Keratinocyte (primary cell): ENCODE data around the gene PNPLA8. TPM values are rescaled to one million over a fixed set of nuclear protein-coding genes. Genes with fewer than 3 reads are reported as not detected.
"Not testable (repeated sequence)": the region's sequence is repeated elsewhere in the genome, so short reads cannot be mapped to it uniquely, and the experiment has no call there.

ENCODE experiments used
- DNase-seq: peaks from one replicate; pipeline ENCODE4 v3.0.0-alpha.2; 2011; ENCODE audit warnings: low read depth, missing footprints, low spot score
- FAIRE-seq: peaks from 2 replicates; lab custom pipeline; 2011; peaks lifted over from hg19 to GRCh38; lab: Jason Lieb, UNC
- H2AFZ ChIP-seq: 2 replicates; pipeline ENCODE4 v1.6.0; 2012; ENCODE audit warnings: low read length, control low read depth, inconsistent platforms; ENCODE audit not compliant: control insufficient read depth
- H3K27ac ChIP-seq: 2 replicates; pipeline ENCODE4 v1.5.1; 2011; ENCODE audit warnings: low read length; ENCODE audit not compliant: control insufficient read depth, insufficient read depth
- H3K27me3 ChIP-seq: 3 replicates; pipeline ENCODE4 v1.6.0; 2011; ENCODE audit warnings: low read length; ENCODE audit not compliant: control insufficient read depth, insufficient read depth; ENCODE audit errors: extremely low read depth
- H3K36me3 ChIP-seq, 2 experiments: 2 replicates in 1 of 2; 3 replicates in 1 of 2; pipeline ENCODE4 v1.5.1; 2011; ENCODE audit warnings: low read length in 2 of 2, mild to moderate bottlenecking in 1 of 2; ENCODE audit not compliant: control insufficient read depth in 2 of 2, insufficient read depth in 2 of 2; ENCODE audit errors: extremely low read depth in 1 of 2
- H3K4me1 ChIP-seq: 3 replicates; pipeline ENCODE4 v1.5.1; 2011; ENCODE audit warnings: low read length; ENCODE audit not compliant: control insufficient read depth, insufficient read depth; ENCODE audit errors: extremely low read depth
- H3K4me2 ChIP-seq: 3 replicates; pipeline ENCODE4 v1.6.0; 2011; ENCODE audit warnings: low read depth, low read length; ENCODE audit not compliant: control insufficient read depth, insufficient read depth; ENCODE audit errors: extremely low read depth
- H3K4me3 ChIP-seq, 3 experiments: fragments of 200-600 bp in 1 of 3; sonication (generic) in 1 of 3; 2 replicates in 2 of 3; 3 replicates in 1 of 3; pipeline ENCODE4 v1.5.1; 2011 to 2016; ENCODE audit warnings: low read length in 3 of 3, mild to moderate bottlenecking in 3 of 3, control low read depth in 2 of 3, inconsistent platforms in 1 of 3, low read depth in 1 of 3, mixed read lengths in 1 of 3, mixed run types in 1 of 3, moderate library complexity in 1 of 3; ENCODE audit not compliant: control insufficient read depth in 2 of 3, insufficient read depth in 2 of 3; ENCODE audit errors: extremely low read depth in 1 of 3
- H3K79me2 ChIP-seq: 2 replicates; pipeline ENCODE4 v1.6.0; 2012; ENCODE audit warnings: low read length; ENCODE audit not compliant: control insufficient read depth, insufficient read depth
- H3K9ac ChIP-seq: 3 replicates; pipeline ENCODE4 v1.6.0; 2011; ENCODE audit warnings: low read length; ENCODE audit not compliant: control insufficient read depth, insufficient read depth; ENCODE audit errors: extremely low read depth
- H3K9me1 ChIP-seq: 3 replicates; pipeline ENCODE4 v1.6.0; 2011; ENCODE audit warnings: low read length; ENCODE audit not compliant: control insufficient read depth, insufficient read depth; ENCODE audit errors: extremely low read depth
- H3K9me3 ChIP-seq: 2 replicates; pipeline ENCODE4 v1.5.1; 2012; ENCODE audit warnings: low read depth, low read length; ENCODE audit not compliant: control insufficient read depth
- H4K20me1 ChIP-seq: 3 replicates; pipeline ENCODE4 v1.6.0; 2011; ENCODE audit warnings: low read length; ENCODE audit not compliant: control insufficient read depth, insufficient read depth; ENCODE audit errors: extremely low read depth
- CTCF ChIP-seq, 3 experiments: IDR thresholded peaks in 1 of 3; conservative IDR thresholded peaks in 1 of 3; optimal IDR thresholded peaks in 1 of 3; 2 replicates in 2 of 3; 3 replicates in 1 of 3; pipeline versions ENCODE3 to v1.5.1; 2011; ENCODE audit warnings: low read length in 3 of 3, mild to moderate bottlenecking in 3 of 3, moderate library complexity in 2 of 3, control low read depth in 1 of 3, inconsistent platforms in 1 of 3; ENCODE audit not compliant: insufficient read depth in 2 of 3; ENCODE audit errors: extremely low read depth in 1 of 3
- EZH2 ChIP-seq: IDR thresholded peaks from one replicate; pipeline ENCODE4 v1.6.1; 2012; ENCODE audit warnings: inconsistent platforms, mild to moderate bottlenecking, low read length, moderate library complexity
- dilution Hi-C: fragments of 300-500 bp; cut with MboI; formaldehyde crosslinking; loops from one replicate; pipeline ENCODE4 v1.7.0; 2020; ENCODE audit warnings: low sequenced_read_pairs; ENCODE audit not compliant: extremely low pct_ligation_motif_present
- polyA plus RNA-seq, 5 experiments: library from polyadenylated mRNA; depleted of rRNA in 3 of 5; stranded (reverse) in 3 of 5; stranded (forward) in 1 of 5; unstranded in 1 of 5; fragments of >200 nt; gene quantifications; 1 replicate in 1 of 5; 2 replicates in 3 of 5; 3 replicates in 1 of 5; pipeline versions ENCODE4 v1.2.1 to v1.2.3, GENCODE V29; 2011 to 2012; ENCODE audit warnings: missing spikeins in 2 of 5, low read depth in 1 of 5, low replicate concordance in 1 of 5

Gene PNPLA8
- polyA plus RNA-seq, 1 donor (not counting 4 experiments of a cell fraction or from before 2014, with no cell fraction given) = 23.1 TPM

GRCh38 chr7:108467391-108467790, 58.5 kb downstream of the PNPLA8 start:
- no peak overlapping the region for H3K4me3 ChIP-seq
- dilution Hi-C loops = no loop called here
- no peaks in the 10 kb centered on the region for H3K4me1 ChIP-seq
- H3K36me3 ChIP-seq = no peaks in the 10 kb centered on the region
- no peaks in the 10 kb centered on the region for H3K9me3 ChIP-seq
- no peaks in the 10 kb centered on the region for H3K79me2 ChIP-seq
- no peaks in the 10 kb centered on the region for H3K9me1 ChIP-seq
- no peak for DNase-seq
- no peak for TF ChIP-seq CTCF (optimal IDR thresholded peaks at IDR 0.05 in 1 of 3, IDR thresholded peaks at IDR 0.05 in 1 of 3, conservative IDR thresholded peaks at IDR 0.05 in 1 of 3; ENCODE audit: extremely low read depth in 1 of 3, insufficient read depth in 2 of 3, low read length in 3 of 3)
- TF ChIP-seq EZH2 = no peak
- no peak overlapping the region for H2AFZ ChIP-seq
- H4K20me1 ChIP-seq = no peaks in the 10 kb centered on the region
- no peak for FAIRE-seq
- H3K9ac ChIP-seq = no peak overlapping the region
- H3K27ac ChIP-seq = no peak overlapping the region
- no peaks in the 10 kb centered on the region for H3K27me3 ChIP-seq
- no peak overlapping the region for H3K4me2 ChIP-seq

- H3K4me2 ChIP-seq, H3K9me3 ChIP-seq, H3K4me3 ChIP-seq, H3K4me1 ChIP-seq, H2AFZ ChIP-seq, DNase-seq, H3K9ac ChIP-seq, FAIRE-seq, H3K36me3 ChIP-seq, H3K9me1 ChIP-seq, dilution Hi-C loops, H3K27ac ChIP-seq, H3K27me3 ChIP-seq, H4K20me1 ChIP-seq, H3K79me2 ChIP-seq: not testable (repeated sequence)
These were observed 59.6 kb downstream of the PNPLA8 start for GRCh38 chr7:108466322-108466721.

- TF ChIP-seq CTCF (optimal IDR thresholded peaks at IDR 0.05 in 1 of 3, IDR thresholded peaks at IDR 0.05 in 1 of 3, conservative IDR thresholded peaks at IDR 0.05 in 1 of 3; ENCODE audit: extremely low read depth in 1 of 3, insufficient read depth in 2 of 3, low read length in 3 of 3) = no peak
- TF ChIP-seq EZH2 = no peak
- DNase-seq (no peak), FAIRE-seq (no peak)
- H3K27ac ChIP-seq = no peak overlapping the region
- H3K4me1 ChIP-seq = no peaks in the 10 kb centered on the region
- no peak overlapping the region for H3K4me3 ChIP-seq
- no peaks in the 10 kb centered on the region for H4K20me1 ChIP-seq
- H3K9me3 ChIP-seq = no peaks in the 10 kb centered on the region
- H3K36me3 ChIP-seq = no peaks in the 10 kb centered on the region
- H3K9me1 ChIP-seq = no peaks in the 10 kb centered on the region
- H3K27me3 ChIP-seq = no peaks in the 10 kb centered on the region
- no peak overlapping the region for H2AFZ ChIP-seq
- H3K79me2 ChIP-seq = no peaks in the 10 kb centered on the region
- no peak overlapping the region for H3K4me2 ChIP-seq
- no peak overlapping the region for H3K9ac ChIP-seq
- dilution Hi-C loops = no loop called here
These were observed 61.2 kb downstream of the PNPLA8 start for GRCh38 chr7:108464743-108465142.
